Cerebellar nuclear complex (tissue), 1 donor: ENCODE measurements around the gene ZNF507.

Experiments used
- DNase-seq, 2 experiments: peaks; one replicate each; lab custom pipeline; 2025; lab: John Stamatoyannopoulos, UW

Gene ZNF507

GRCh38 chr19:32339988-32340874, 5.2 kb upstream of the ZNF507 start:
- no peak for DNase-seq

DNA sequence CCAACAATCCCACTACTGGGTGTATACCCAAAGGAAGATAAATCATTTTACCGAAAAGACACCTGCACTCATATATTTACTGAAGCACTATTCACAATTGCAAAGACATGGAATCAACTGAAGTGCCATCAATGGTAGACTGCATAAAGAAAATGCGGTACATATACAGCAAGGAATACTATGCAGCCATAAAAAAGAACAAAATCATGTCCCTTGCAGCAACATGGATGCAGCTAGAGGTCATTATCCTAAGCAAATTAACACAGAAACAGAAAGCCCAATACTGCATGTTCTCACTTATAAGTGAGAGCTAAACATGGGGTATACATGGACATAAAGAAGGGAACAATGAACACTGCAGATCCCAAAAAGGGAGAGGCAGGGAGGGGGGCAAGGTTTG, 2.7 kb upstream of the ZNF507 start:
- no peak for DNase-seq

- DNase-seq, result no peak
These were observed 1.7 kb upstream of the ZNF507 start for GRCh38 chr19:32343550-32344262.

DNA sequence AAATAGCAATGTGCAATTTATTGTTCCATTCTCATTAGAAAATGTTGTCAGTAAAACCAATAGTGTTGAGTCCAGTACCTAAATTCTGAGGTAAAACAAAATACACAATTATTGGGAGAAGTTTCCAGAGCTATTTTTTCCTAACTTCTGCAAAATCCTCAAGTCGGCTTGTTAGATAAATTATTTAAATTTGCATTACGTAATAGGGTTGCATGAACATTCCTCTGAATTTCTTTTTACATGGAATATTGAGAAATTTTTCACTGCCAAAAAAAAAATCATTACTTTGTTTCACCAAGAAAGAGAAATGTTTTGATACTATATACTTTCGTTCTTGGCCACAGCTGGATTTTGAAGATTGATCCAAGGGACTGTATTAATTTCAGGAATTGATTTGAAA, 1.5 kb downstream of the ZNF507 start:
- no peak for DNase-seq

DNA sequence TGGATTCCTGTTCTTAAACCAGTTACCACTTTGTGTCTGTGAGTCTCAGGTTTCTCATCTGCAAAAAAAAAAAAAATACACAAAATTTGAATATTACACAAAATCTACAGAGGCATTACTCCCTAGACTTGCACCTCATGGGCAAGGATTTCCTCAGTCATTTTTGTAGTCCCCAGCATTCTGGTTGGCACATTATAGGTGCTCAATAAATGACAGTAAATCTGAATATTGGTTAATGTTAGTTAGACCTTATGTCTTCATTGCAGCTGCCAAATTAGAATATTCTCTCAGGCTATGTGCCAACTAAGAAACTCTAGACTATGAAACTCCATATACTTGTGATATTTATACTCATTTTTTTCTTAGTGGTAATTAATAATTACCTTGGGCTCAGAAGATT, 2.2 kb downstream of the ZNF507 start:
- no peak for DNase-seq

DNA sequence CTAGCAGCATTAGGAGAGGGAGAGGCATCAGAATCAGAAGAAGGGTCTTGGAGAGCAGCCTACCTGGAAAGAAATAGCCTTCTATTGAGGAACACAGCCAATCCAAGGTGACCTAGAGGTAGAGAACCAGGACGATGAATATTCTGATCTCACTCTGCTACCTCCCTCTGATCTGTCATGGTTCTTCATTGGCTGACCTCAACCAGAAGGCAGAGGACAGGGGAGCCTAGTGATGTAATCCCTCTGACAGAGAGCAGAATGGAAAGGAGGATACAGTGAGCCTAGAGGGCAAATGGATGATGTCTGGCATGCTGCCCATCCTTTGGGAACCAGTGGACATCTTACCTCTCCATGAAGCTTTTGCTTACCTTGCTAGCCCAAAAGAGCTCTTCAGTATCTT, 3.6 kb downstream of the ZNF507 start:
- no peak for DNase-seq

- DNase-seq, result no peak
These were observed 4.5 kb downstream of the ZNF507 start for GRCh38 chr19:32349724-32350470.

GRCh38 chr19:32350471-32350865, 5.1 kb downstream of the ZNF507 start:
- no peak for DNase-seq

- DNase-seq, result no peak
These were observed 5.6 kb downstream of the ZNF507 start for GRCh38 chr19:32350987-32351348.

GRCh38 chr19:32352241-32352630, 6.8 kb downstream of the ZNF507 start:
- DNase-seq, result no peak

DNA sequence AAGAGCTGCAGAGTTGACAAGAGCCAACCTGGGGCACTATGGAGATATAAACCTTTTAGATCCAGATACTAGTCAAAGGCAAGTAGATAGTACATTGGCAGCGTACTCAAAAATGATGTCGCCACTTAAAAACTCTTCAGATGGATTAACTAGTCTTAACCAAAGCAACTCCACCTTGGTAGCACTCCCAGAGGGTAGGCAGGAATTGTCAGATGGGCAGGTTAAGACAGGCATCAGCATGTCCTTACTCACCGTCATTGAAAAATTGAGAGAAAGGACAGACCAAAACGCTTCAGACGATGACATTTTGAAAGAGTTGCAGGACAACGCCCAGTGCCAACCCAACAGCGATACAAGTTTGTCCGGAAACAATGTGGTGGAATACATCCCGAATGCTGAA, 8.9 kb downstream of the ZNF507 start:
- no peak for DNase-seq

- DNase-seq, result no peak
These were observed 9.9 kb downstream of the ZNF507 start for GRCh38 chr19:32355309-32355708.

- no peak for DNase-seq
These were observed 12.3 kb downstream of the ZNF507 start for GRCh38 chr19:32357720-32358119.

GRCh38 chr19:32358321-32358720, 12.9 kb downstream of the ZNF507 start:
- no peak for DNase-seq

- no peak for DNase-seq
These were observed 14.2 kb downstream of the ZNF507 start for GRCh38 chr19:32359581-32359980.

DNA sequence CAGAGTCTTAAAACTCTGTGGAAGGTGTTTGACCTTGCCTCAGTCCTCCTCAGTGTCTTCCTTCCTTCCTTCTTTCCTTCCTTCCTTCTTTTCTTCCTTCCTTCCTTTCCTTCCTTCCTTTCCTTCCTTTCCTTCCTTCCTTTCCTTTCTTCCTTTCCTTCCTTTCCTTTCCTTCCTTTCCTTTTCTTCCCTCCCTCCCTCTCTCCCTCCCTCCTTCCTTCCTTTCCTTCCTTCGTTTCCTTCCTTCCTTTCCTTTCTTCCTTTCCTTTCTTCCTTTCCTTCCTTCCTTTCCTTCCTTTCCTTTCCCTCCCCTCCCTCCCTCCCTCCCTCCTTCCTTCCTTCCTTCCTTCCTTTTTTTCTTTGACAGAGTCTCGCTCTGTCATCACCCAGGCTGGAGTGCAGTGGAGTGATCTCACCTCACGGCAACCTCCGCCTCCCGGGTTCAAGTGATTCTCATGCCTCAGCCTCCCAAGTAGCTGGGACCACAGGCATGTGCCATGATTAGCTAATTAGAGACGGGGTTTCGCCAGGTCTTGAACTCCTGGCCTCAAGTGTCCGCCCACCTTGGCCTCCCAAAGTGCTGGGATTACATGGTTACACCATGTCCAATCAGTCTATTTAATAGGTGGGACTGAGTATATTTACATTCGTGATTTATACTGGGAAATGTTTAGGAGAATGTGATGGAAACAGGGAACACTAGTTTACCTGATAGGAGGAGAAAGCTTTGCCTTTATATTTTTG, 16.3 kb downstream of the ZNF507 start:
- no peak for DNase-seq

GRCh38 chr19:32362318-32362691, 16.9 kb downstream of the ZNF507 start:
- DNase-seq, result no peak

GRCh38 chr19:32363175-32363574, 17.8 kb downstream of the ZNF507 start:
- DNase-seq, result no peak

DNA sequence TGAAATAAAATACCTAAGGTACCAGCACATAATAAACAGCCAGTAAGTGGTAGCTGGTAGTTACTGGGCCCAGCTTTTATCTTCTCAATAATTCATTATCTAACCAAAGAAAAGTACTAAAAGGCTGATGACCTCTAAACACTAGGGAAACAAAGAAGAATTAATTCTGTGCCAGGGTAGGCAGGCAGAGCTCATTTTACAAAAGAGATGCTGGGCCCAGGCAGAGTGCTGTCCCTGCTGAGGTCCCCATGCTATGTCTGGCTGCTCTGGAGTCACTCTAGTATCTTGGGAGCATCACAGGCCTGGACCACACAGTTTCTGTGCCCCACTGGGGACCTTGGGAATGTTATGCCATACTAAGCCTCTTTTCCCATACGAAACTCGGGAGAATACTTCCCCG, 18.2 kb downstream of the ZNF507 start:
- DNase-seq, result no peak

DNA sequence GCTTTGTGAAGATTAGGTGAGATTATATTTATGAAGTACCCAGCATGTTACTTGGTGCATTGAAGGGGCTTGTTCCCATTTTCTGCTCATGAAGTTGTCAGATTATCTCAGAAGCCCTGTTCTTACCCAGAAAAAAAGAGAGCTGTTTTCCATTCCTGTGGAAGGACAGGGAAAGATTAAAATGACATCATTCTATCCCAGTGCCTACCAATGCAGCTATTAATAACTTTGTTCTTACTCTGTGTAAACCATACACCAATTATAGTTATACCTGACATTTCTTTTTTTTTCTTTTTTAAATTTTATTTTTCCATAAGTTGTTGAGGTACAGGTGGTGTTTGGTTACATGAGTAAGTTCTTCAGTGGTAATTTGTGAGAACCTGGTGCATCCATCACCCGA, 18.6 kb downstream of the ZNF507 start:
- DNase-seq, result no peak

DNA sequence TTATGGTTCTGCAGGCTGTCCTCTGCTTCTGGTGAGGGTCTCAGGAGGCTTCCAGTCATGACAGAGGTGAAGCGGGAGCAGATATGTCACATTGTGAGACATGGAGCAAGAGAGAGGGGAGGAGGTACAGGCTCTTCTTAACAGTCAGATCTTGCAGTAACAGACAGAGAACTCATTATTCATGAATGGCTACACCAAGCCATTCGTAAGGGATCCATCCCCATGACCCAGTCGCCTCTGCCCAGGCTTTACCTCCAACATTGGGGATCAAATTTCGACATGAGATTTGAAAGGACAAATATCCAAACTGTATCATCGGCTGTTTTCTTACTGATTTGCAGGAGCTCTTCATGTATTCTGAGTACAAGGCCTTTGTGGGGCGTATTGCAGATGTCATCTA, 21.7 kb downstream of the ZNF507 start:
- DNase-seq, result no peak

- no peak for DNase-seq
These were observed 22.6 kb downstream of the ZNF507 start for GRCh38 chr19:32367948-32368536.
